Thymus (tissue), 11 donors: ENCODE measurements around the gene GNG12. TPM values are rescaled to one million over a fixed set of nuclear protein-coding genes. Genes with fewer than 3 reads are reported as not detected.

Experiments used
- DNase-seq, 9 donors: peaks; one replicate each; pipeline ENCODE4 v3.0.0-alpha.2; 2013; ENCODE audit warnings: low spot score in 9 of 9, low read depth in 6 of 9, missing footprints in 1 of 9
- H3K27ac ChIP-seq, 2 donors: one replicate each; pipeline ENCODE4 v1.5.1; 2013; ENCODE audit warnings: control low read depth in 1 of 2, low read depth in 1 of 2, low read length in 1 of 2, mild to moderate bottlenecking in 1 of 2, moderate library complexity in 1 of 2
- H3K27me3 ChIP-seq, 2 donors: one replicate each; pipeline ENCODE4 v1.5.1; 2013; ENCODE audit warnings: low read length in 1 of 2; ENCODE audit not compliant: control insufficient read depth in 2 of 2, insufficient read depth in 1 of 2
- H3K36me3 ChIP-seq, 2 donors: one replicate each; pipeline ENCODE4 v1.5.1; 2013; ENCODE audit warnings: low read length in 1 of 2, mild to moderate bottlenecking in 1 of 2, moderate library complexity in 1 of 2; ENCODE audit not compliant: control insufficient read depth in 2 of 2, insufficient read depth in 2 of 2
- H3K4me1 ChIP-seq, 2 donors: one replicate each; pipeline ENCODE4 v1.5.1; 2013; ENCODE audit warnings: low read length in 2 of 2; ENCODE audit not compliant: control insufficient read depth in 2 of 2, insufficient read depth in 2 of 2
- H3K4me3 ChIP-seq, 2 donors: one replicate each; pipeline ENCODE4 v1.5.1; 2013; ENCODE audit warnings: low read length in 2 of 2, control low read depth in 1 of 2, mild to moderate bottlenecking in 1 of 2
- H3K9me3 ChIP-seq, 2 donors: one replicate each; pipeline ENCODE4 v1.5.1; 2013; ENCODE audit warnings: low read length in 1 of 2, mild to moderate bottlenecking in 1 of 2; ENCODE audit not compliant: control insufficient read depth in 2 of 2, insufficient read depth in 1 of 2
- WGBS: extraction: QIAGEN DNeasy Blood & Tissue Kit; methylation state at CpG from one replicate; pipeline ENCODE4 v1.1.7; 2013; 5-methylcytosine and 5-hydroxymethylcytosine counted together
- polyA plus RNA-seq: library from polyadenylated mRNA; stranded (reverse); fragments of 200-250 nt; gene quantifications from one replicate; pipeline ENCODE4 v1.2.3, GENCODE V29; 2013
- total RNA-seq: library from RNA; stranded (reverse); fragments of 120-200 nt; gene quantifications from one replicate; pipeline ENCODE4 v1.2.4, GENCODE V29; 2013
- donor health status: healthy.

Gene GNG12
- total and polyA plus RNA-seq, 2 donors = 14.8 to 19.3 TPM

- Histone ChIP-seq H3K4me1 (no peaks in the 10 kb centered on the region), H3K4me3 (no peak overlapping the region), H3K27ac (no peak overlapping the region), H3K36me3 (no peaks in the 10 kb centered on the region), H3K27me3 (no peaks in the 10 kb centered on the region), H3K9me3 (no peaks in the 10 kb centered on the region)
- WGBS = 97% methylated on average over 1 of the region's 1 CpG
- no peak for DNase-seq
Observed at GRCh38 chr1:67862685-67863084, 29.4 kb upstream of the GNG12 start.

GRCh38 chr1:67861856-67862516 is 28.7 kb upstream of the GNG12 start:
- Histone ChIP-seq H3K27ac (no peak overlapping the region), H3K9me3 (no peaks in the 10 kb centered on the region), H3K36me3 (no peaks in the 10 kb centered on the region), H3K4me1 (no peaks in the 10 kb centered on the region), H3K4me3 (no peak overlapping the region), H3K27me3 (no peaks in the 10 kb centered on the region)
- no peak for DNase-seq
- WGBS = 82% methylated on average over 1 of the region's 1 CpG

- no peak for DNase-seq
Observed at GRCh38 chr1:67860776-67861175, 27.5 kb upstream of the GNG12 start.

GRCh38 chr1:67856921-67857320 is 23.7 kb upstream of the GNG12 start:
- no peaks in the 10 kb centered on the region for H3K36me3 ChIP-seq
- 96% methylated on average over 4 of the region's 4 CpGs for WGBS
- no peaks in the 10 kb centered on the region for H3K4me1 ChIP-seq
- no peak overlapping the region for H3K27ac ChIP-seq
- no peaks in the 10 kb centered on the region for H3K9me3 ChIP-seq
- no peak for DNase-seq
- H3K27me3 ChIP-seq = no peaks in the 10 kb centered on the region
- no peak overlapping the region for H3K4me3 ChIP-seq

More at GRCh38 chr1:67860776-67861175, 27.5 kb upstream of the GNG12 start:
- Histone ChIP-seq H3K9me3 (no peaks in the 10 kb centered on the region), H3K4me1 (no peaks in the 10 kb centered on the region), H3K27ac (no peak overlapping the region), H3K27me3 (no peaks in the 10 kb centered on the region), H3K4me3 (no peak overlapping the region), H3K36me3 (no peaks in the 10 kb centered on the region)
- 90% methylated on average over 2 of the region's 2 CpGs for WGBS

GRCh38 chr1:67855961-67856360 is 22.7 kb upstream of the GNG12 start:
- WGBS = 88% methylated on average over 2 of the region's 2 CpGs

GRCh38 chr1:67855444-67855843 is 22.2 kb upstream of the GNG12 start:
- no peak overlapping the region for H3K4me3 ChIP-seq
- 69% methylated on average over 4 of the region's 4 CpGs for WGBS
- no peaks in the 10 kb centered on the region for H3K9me3 ChIP-seq
- DNase-seq = no peak
- no peaks in the 10 kb centered on the region for H3K4me1 ChIP-seq
- no peaks in the 10 kb centered on the region for H3K36me3 ChIP-seq
- H3K27ac ChIP-seq = no peak overlapping the region
- H3K27me3 ChIP-seq = no peaks in the 10 kb centered on the region

More at GRCh38 chr1:67855961-67856360, 22.7 kb upstream of the GNG12 start:
- Histone ChIP-seq H3K4me3 (no peak overlapping the region), H3K27me3 (no peaks in the 10 kb centered on the region), H3K9me3 (no peaks in the 10 kb centered on the region), H3K27ac (no peak overlapping the region), H3K4me1 (no peaks in the 10 kb centered on the region), H3K36me3 (no peaks in the 10 kb centered on the region)
- no peak for DNase-seq

- WGBS = 5% methylated on average over 2 of the region's 2 CpGs
- no peak for DNase-seq
Observed at GRCh38 chr1:67853704-67854103, 20.4 kb upstream of the GNG12 start.

GRCh38 chr1:67851800-67852199 is 18.5 kb upstream of the GNG12 start:
- Histone ChIP-seq H3K4me1 (no peaks in the 10 kb centered on the region), H3K27ac (no peak overlapping the region), H3K36me3 (no peaks in the 10 kb centered on the region), H3K9me3 (no peaks in the 10 kb centered on the region), H3K27me3 (no peaks in the 10 kb centered on the region), H3K4me3 (no peak overlapping the region)
- 92% methylated on average over 6 of the region's 6 CpGs for WGBS
- DNase-seq = no peak

More at GRCh38 chr1:67853704-67854103, 20.4 kb upstream of the GNG12 start:
- Histone ChIP-seq H3K27ac (no peak overlapping the region), H3K4me1 (no peaks in the 10 kb centered on the region), H3K36me3 (no peaks in the 10 kb centered on the region), H3K4me3 (no peak overlapping the region), H3K27me3 (no peaks in the 10 kb centered on the region), H3K9me3 (no peaks in the 10 kb centered on the region)

- H3K4me3 ChIP-seq = no peak overlapping the region
- no peaks in the 10 kb centered on the region for H3K4me1 ChIP-seq
- H3K36me3 ChIP-seq = no peaks in the 10 kb centered on the region
- no peak for DNase-seq
- no peaks in the 10 kb centered on the region for H3K9me3 ChIP-seq
- 95% methylated on average over 1 of the region's 1 CpG for WGBS
- H3K27me3 ChIP-seq = no peaks in the 10 kb centered on the region
- no peak overlapping the region for H3K27ac ChIP-seq
Observed at GRCh38 chr1:67850611-67851075, 17.4 kb upstream of the GNG12 start.
